ENCODE measurements around the gene SF3B3.
A peak's percentile ranks its signal among the peaks of the same experiment; 100 is the strongest.

SF3B3 gene

DNA sequence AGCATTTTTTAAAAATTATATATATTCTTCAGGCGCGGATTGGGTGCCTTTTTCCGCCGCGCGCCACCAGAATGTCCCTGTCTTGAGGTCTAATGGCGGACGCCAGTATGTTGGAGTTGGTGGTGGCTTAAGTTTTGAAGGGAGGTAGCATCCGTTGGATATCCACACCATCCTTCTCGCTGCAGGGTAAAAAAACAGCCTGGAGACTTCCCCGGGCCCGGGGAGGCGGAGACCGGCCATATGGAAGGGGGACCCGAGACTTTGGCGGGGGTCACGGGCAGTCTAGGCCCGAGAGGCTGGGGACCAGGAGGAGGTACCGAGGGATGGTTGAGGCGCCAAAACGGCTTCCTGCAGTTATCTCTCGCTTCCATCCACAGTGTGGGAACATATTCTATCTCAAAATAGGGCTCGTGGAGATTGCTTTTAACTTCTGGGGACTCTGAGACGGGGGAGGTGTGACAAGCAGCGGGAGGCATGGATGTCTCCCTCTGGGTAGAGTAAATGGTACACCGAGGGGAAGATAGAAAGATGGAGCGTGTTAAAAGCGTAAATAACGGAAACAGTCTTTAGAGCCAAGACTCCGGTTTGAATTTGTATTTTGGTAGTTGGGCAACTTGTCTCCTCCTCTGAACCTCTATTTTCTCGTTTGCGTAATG lies at the start of gene SF3B3:
SF3B3 (plus strand) TSS at position 74 of the 656 bp plus-strand sequence. CDS start 2,841 bp downstream, outside the sequence.
- peak; percentile 72 for DNase-seq (ENCODE audit: low spot score)

DNA sequence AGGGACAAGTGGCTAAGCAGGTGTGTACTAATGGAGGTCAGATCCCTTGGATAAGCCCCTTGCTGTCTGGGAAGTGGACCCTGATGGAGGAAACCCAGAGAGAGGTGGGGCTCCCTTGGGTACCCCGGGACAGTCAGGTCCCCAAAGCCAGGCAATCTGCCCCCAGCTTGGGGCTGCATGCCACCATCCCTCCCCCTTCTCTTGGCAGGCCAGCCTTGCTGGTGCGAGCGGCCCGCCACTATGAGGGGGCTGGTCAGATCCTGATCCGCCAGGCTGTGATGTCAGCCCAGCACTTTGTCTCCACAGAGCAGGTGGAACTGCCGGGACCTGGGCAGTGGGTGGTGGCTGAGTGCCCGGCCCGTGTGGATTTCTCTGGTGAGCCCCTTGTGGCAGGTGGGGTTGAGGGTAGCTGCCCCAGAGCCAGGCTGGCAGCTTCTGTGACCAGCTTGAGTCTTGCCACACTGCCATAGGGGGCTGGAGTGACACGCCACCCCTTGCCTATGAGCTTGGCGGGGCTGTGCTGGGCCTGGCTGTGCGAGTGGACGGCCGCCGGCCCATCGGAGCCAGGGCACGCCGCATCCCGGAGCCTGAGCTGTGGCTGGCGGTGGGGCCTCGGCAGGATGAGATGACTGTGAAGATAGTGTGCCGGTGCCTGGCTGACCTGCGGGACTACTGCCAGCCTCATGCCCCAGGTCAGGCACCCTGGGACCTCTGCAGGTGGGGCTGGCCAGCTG lies 49.1 kb upstream of the SF3B3 start:
- DNase-seq (ENCODE audit: low spot score): no peak

DNA sequence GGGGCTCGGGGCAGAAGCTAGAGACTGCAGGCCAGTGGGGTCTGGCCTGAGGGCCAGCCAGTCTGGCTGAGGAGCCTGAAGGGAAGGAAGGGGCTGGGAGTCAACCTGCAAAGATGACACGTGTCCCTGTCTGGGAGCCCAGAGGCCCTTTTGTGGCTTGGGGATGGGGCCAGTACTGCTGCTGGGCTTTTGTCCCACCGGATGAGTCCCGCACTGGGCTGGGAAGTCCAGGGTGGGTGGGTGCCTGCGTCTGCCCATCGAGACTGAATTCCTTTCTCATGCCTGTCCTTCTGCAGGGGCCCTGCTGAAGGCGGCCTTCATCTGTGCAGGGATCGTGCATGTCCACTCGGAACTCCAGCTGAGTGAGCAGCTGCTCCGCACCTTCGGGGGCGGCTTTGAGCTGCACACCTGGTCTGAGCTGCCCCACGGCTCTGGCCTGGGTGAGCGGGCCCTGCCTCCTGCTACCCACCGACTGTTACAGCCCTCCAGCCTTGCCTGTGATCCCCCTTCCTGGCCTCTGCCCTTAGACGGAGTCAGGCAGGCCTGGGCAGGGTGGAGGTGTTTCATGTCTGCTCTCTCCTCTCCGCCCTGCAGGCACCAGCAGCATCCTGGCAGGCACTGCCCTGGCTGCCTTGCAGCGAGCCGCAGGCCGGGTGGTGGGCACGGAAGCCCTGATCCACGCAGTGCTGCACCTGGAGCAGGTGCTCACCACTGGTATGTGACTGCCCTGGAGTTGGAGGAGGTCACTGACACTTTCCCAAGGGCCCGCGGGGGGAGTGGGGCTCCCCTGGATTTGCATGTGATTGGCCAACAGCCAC lies 48.4 kb upstream of the SF3B3 start:
- DNase-seq (ENCODE audit: low spot score): no peak

DNA sequence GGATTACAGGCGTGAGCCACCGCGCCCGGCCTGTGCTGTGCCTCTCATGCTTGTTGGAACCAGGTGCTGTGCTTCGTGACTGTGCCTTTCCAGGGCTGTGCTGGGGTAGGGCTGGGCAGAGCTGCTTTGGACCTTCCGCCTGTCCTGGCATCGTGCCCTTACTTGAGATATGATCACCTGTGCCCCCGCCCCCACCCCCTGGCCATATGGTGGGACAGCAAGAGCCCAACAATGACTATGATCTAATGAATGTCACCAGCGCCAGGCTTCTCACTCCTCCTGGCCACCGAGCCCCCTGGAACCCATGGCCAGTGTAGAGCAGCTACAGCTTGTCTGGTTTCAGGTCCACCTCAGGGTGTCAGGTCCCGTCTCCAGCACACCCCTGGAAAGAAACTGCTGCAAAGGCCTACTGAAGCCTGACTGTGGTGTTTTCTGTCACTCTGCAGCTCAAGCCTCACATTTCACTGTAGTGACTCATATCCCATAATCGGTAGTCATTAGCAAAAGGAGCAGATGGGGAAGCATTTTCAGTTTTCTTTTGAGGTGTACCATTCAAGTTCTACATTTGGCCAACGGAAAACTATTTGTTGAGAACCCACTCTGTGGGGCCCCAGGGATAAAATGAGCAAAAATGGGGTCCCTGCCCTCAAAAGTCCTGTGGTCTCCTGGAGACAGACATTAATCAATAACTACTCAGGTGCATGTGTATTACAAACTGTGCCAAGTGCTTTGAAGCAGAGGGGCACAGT lies 47.2 kb upstream of the SF3B3 start:
- peak; percentile 94 for DNase-seq (ENCODE audit: low spot score)

DNA sequence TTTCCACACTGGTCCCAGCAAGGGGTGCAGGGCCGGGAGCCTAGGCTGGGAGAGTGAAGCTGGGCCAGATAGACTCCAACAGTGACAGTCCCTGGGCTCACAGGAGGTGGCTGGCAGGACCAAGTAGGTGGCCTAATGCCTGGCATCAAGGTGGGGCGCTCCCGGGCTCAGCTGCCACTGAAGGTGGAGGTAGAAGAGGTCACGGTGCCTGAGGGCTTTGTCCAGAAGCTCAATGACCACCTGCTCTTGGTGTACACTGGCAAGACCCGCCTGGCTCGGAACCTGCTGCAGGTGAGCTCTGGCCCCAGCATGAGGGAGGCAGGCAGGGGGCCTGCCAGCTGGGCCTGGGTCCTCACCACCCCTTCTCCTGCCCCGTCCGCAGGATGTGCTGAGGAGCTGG lies 45.4 kb upstream of the SF3B3 start:
- no peak for DNase-seq (ENCODE audit: low spot score)

DNA sequence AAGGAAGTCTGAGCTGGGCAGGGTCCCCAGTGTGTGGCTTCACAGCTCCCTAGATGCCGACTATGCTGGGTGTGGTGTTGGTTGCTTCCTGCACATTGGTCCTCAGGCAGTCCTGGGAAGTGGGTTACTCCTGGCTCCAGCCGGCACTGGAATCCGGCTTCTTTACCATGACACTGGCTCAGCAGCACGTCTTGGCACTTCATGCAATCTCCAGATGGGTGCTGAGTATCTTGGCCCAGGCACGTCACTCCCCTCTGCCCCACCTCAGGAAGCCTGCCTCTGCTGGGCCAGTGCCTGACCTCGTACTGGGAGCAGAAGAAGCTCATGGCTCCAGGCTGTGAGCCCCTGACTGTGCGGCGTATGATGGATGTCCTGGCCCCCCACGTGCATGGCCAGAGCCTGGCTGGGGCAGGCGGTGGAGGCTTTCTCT lies 44.7 kb upstream of the SF3B3 start:
- no peak for DNase-seq (ENCODE audit: low spot score)

DNA sequence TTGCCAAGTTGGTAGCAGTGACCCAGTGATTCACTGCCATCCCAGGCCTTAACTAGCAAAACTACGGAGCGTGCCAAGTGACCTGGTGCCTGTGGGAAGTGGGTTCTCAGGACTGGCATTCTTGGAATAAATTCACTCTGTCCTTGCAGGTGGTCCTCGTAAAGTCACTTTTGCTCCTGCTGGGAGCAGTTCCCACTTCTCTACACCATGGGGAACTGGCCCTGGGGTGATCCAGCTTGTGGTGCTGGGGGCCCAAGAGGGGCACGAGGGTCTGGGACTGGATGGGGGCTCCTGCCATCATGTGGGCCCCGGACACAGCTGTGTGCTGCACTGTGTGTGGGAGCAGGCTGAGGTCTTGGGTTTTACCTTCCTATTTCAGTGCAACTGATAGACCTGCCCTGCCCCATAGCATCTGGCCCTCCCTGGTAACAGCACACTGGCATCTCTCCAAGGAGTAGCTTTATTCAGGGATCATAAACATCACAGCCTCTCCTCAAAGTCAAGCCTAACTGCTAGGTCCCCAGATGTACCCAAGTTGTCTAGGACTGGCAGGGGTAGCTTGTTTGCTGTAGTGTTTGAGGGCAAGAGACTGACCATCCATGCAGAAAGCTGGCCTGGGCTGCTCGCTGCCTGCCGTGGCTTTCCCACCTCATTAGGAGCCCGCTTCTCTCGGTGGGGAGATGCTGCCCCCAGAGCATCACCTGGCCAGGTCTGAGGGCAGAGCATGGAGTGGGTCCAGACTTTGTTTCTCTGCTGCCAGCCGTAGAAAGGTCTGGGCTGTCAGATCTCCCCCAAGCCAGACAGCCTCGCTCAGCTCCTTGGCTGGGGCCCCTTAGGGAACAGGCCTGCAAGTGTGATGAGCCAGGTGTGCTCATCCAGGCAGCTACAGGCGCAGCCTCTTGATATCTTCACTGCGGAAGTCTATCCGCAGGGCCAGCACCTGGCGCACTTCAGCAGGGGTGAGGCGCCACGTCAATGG lies 43.2 kb upstream of the SF3B3 start:
- DNase-seq (ENCODE audit: low spot score): no peak

DNA sequence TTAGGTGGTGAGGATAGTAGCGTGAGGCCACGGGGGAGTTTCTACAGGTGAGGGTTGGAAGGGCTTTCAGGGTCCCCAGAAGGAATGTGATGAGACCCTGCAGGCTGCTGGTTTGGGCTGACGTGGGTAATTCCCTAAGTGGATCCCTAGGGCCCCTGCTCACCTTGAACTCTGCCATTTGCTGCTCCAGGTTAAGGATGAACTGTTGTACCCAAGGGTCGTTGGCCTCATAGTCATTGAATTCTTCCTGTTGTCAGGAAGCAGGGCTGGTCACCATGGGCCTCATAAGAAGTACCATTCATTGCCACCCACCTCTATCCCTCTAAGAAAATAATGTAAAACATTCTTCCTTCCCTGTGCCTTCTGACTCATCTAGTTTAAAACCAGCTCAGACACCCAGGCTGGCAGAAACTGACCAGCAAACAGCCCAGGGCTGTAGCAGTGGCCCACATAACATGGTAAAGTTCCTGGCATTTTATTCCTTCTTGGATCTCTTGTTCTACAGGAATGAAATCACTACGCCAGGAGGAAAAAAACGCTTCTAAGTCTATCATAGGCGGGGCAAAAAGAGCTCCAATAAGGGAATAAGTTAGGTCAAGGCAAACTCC lies 41.6 kb upstream of the SF3B3 start:
- DNase-seq (ENCODE audit: low spot score): peak; percentile 66

DNA sequence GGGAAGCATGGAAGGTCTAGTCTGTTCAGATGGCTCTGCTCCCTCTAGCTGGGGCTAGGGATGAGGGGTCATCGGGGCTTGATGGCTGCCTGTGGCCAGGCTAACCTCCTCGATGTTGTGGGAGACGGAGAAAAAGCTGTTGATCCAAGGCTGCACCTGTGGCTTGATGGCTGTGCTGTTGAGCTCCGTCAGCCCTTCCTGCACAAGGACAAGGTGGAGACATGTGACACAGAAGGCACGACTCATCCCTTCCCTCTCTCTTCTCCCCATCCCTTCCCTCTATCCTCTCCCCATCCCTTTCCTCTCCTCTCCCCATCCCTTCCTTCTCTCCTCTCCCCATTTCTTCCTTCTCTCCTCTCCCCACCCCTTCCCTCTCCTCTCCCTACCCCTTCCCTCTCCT lies 41.0 kb upstream of the SF3B3 start:
- DNase-seq (ENCODE audit: low spot score): no peak

DNA sequence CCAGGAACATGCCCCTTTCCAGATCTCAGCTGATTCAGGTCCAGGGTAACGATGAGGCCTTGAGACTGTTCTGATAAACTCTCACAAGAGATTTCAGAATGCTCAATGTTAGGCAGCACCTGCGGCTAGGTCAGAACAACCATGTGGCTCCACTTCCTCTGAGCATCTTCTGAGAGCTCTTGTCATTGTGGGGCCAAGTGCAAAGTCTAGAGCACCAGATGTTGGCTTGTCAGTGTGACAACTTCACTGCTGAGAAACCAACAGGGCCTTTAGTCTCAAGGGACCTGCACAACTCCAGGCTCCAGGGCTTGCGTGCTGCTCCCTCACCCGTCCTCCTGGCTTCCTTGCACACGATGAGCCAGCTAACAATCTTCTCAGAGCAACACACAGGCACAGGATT lies 40.2 kb upstream of the SF3B3 start:
- DNase-seq (ENCODE audit: low spot score): no peak

DNA sequence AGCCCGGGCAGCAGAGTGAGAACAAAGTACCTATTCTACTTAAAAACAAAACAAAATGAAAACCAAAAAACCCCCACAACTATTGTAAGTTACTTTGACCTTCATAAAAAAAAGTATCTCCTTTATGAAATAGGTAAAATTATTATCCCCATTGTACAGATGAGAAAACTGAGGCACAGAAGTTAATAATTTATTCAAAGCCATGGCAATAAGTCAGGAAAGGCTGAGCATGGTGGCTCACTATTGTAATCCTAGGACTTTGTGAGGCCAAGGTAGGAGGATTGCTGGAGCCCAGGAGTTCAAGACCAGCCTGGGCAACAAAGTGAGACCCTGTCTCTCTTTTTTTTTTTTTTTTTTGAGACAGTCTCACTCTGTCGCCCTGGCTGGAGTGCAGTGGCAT lies 38.7 kb upstream of the SF3B3 start:
- DNase-seq (ENCODE audit: low spot score): no peak

DNA sequence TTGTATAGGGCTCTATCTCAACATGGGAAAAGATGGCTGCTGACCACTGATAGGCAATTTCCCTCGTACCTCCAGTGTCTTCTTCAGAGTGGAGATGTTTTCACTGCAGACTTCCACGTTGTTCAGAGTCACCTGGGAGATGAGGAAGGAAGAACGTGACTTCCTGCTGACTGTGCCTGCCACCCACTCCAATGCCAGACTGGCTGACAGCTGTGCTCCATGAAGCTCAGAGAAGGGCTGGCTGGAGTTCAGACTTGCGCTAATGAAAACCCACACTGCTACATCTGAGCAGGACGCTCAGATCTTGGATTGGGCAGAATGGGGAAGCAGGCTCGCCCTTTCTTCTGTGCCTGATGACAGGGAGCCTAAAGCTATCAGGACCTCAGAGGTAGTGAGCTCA lies 33.4 kb upstream of the SF3B3 start:
- no peak for DNase-seq (ENCODE audit: low spot score)

DNA sequence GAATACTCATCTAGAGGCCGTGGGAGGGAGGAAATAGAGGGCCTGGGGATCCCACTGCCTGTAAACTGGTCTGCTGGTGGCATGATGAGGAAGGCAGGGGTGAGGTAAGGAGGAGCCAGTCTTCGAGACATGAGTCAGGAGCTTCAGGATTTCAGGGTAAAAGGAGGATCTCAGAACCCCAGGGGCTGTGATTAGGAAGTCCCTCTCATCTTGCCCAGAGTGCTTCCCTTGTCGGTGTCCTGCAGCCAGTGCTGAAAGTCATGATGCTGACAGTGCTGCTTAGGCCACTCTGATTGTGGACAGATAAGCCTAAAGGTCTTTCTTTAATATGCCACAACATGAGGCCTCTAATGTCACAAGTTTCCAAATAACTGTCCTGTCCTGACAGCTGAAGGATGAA lies 29.8 kb upstream of the SF3B3 start:
- DNase-seq (ENCODE audit: low spot score): no peak

DNA sequence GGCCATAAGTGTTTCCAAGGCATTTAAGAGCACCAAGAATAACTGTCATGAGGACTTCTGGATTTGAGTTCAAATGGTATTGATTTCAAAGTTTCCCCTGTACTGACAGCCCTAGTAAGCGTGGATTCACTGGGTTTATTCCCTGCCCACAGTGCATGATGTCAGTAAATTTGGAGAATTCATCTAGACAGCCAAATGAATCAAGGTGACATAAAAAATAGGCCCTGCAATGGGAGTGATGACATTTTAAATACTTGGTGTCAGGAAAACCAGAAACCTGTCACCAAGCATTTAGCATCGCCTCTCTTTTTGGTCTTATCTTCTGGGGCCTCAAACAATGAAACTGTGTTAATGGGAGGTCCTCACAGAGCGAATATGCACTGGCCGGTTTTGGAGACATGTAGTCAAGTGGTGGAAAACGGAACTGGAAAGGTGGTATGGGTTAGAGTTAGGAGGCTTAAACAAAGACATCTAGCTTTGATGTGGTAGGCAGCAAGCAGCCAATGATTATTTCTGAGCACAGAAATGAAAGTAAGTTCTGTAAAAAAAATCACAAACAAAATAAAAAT lies 29.3 kb upstream of the SF3B3 start:
- no peak for DNase-seq (ENCODE audit: low spot score)

DNA sequence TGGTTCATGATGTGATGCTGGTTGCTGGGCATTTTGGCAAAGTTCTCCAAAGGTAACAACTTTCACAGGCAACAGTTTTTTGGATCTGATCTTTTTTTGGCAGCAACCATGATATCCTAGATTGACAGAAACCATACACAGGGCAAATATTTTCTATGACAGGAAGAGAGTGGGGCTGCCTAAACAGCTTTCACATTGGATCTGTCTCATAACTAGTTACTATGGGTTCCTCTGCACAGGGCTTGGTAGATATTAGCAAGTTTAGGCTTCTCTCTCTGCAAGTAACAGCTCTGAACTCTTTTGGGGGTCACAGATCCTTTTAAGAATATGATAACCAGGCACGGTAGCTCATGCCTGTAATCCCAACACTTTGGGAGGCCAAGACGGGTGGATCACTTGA lies 28.8 kb upstream of the SF3B3 start:
- DNase-seq (ENCODE audit: low spot score): no peak

DNA sequence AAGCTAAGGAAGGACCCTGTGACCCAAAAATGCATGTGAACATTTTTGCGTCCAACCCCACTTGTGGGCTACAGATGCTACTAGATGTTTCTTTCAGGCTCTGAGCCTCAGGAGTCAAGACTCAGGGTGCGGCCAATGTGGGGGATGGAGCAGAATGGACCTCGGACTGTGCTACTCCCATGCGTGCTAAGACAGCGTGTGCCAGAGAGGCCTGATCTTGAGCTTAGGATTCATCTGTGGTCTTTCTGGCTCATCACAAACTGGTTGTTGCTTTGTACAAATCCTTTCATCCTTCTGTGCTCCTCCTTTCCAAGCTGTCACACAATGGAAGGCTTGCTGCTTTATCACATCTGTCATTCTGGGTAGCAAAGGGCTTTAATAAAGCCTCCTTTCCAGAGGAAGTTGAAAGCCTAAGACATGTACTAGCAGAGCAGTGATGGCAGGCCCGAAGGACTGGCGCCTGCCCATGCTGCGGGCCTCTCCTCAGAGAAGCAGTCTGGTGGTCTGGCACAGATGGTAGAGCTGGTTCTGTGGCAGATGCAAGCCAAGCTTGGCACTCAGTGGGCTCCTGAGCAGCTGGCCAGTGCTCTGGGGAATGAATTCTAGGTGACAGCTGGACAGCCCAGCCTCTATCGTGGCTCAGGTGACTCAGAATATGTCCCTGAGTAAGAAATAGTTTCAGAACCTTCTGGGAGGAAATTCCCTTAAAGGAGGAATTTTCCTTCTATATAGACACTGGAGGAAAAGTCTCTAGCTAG lies 28.0 kb upstream of the SF3B3 start:
- no peak for DNase-seq (ENCODE audit: low spot score)

DNA sequence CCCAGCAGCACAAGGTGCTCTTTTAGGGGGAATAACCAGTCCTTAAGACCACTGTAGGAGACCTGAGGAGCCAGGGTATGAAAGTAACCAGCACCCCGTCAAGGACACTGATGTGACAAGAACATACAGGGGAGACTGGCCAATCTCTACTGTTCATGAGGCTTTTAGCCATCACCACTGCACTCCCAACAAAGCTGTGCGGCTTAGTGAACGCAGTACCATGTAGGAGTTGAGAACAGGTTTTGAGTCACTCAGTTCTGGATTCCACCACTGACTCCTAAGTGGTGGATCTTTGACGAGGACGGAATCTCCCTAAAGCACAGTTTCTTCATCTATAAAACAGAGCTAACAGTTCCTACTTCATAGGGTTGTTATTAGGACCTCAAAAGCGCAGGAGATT lies 27.1 kb upstream of the SF3B3 start:
- no peak for DNase-seq (ENCODE audit: low spot score)

DNA sequence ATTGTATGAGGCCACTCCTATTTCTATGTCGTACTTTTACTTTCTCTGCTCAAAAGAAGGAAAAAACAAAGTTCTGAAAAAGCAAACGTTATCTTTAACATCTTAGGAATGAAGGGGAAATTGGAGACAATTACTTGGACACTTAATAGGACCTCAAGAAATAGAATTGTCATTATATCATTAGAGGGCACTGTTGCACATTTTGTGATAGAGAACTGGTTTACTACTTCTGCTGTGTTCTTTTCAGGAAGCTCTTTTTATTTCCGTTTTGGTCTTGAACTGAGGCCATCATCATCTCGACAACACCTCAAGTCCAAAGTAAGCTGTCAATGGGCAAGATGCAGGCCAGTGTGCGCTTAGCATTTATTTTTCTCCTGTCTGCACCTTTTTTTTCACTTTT lies 14.9 kb upstream of the SF3B3 start:
- DNase-seq (ENCODE audit: low spot score): no peak

DNA sequence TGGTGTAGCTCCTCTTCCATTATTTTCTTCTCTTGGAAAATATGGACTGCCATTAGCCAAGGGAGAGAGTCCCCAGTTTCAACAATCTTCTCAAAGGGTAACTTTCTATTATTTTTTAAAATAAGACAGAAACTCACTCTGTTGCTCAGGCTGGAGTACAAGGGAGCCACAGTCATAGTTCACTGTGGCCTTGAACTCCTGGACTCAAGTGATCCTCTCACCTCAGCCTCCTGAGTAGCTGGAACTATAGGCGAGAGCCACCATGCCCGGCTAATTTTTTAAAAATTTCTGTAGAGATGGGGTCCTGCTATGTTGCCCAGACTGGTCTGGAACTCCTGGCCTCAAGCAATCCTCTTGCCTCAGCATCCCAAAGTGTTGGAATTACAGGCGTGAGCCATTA lies 13.4 kb upstream of the SF3B3 start:
- no peak for DNase-seq (ENCODE audit: low spot score)

DNA sequence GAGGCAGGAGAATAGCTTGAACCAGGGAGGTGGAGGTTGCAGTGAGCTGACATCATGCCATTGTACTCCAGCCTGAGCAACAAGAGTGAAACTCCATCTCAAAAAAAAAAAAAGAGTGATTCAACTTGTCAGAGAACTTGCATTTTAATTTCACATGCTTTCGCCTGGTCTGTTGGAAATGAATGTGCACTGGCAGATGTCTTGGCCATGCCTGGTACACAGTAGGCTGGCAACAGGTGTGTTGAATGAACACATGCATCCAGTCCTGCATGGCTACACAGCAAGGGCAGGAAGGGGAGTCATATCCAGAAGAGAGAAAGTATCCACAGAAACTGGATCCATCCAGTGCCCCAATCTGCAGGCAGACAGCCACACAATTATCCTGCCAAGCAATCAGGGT lies 11.8 kb upstream of the SF3B3 start:
- no peak for DNase-seq (ENCODE audit: low spot score)

All from AG20443 (cell line).